IPS-20b (cell line): ENCODE measurements around the gene AGPAT3.

Source experiments
- H3K27ac ChIP-seq: one replicate; pipeline ENCODE4 v1.5.1; 2013; ENCODE audit warnings: low read length
- H3K27me3 ChIP-seq: 2 replicates; pipeline ENCODE4 v1.6.1; 2013; ENCODE audit warnings: mild to moderate bottlenecking, low read length, inconsistent platforms; ENCODE audit not compliant: insufficient read depth
- H3K36me3 ChIP-seq: 2 replicates; pipeline ENCODE4 v1.6.1; 2013; ENCODE audit warnings: low read depth, mild to moderate bottlenecking, inconsistent platforms, low read length, moderate library complexity; ENCODE audit not compliant: insufficient read depth
- H3K4me1 ChIP-seq: 2 replicates; pipeline ENCODE4 v1.6.1; 2013; ENCODE audit warnings: mild to moderate bottlenecking, control low read depth, inconsistent platforms, low read length, moderate library complexity; ENCODE audit not compliant: insufficient read depth
- H3K4me3 ChIP-seq: 2 replicates; pipeline ENCODE4 v1.5.1; 2013; ENCODE audit warnings: mild to moderate bottlenecking, low read length, inconsistent platforms
- H3K9ac ChIP-seq: 2 replicates; pipeline ENCODE4 v1.6.1; 2013; ENCODE audit warnings: low read depth, mild to moderate bottlenecking, inconsistent platforms, low read length, moderate library complexity
- H3K9me3 ChIP-seq: 2 replicates; pipeline ENCODE4 v1.6.1; 2013; ENCODE audit warnings: mild to moderate bottlenecking, low read depth, low read length, inconsistent platforms; ENCODE audit not compliant: insufficient read depth

Gene AGPAT3

DNA sequence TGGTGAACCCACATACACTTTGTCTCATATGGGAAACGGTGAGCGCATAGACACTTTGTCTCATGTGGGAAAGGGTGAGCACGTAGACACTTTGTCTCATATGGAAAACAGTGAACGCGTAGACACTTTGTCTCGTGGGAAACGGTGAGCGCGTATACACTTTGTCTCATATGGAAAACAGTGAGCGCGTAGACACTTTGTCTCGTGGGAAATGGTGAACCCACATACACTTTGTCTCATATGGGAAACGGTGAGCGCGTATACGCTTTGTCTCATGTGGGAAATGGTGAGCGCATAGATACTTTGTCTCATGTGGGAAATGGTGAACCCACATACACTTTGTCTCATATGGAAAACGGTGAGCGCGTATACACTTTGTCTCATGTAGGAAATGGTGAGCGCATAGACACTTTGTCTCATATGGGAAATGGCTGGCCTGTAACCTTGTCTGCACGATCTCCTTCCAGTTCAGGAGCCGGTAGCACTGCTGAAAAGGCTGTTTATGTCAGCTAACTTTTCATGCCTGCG, 96.4 kb downstream of the AGPAT3 start:
- no peaks in the 10 kb centered on the region for H3K4me1 ChIP-seq

DNA sequence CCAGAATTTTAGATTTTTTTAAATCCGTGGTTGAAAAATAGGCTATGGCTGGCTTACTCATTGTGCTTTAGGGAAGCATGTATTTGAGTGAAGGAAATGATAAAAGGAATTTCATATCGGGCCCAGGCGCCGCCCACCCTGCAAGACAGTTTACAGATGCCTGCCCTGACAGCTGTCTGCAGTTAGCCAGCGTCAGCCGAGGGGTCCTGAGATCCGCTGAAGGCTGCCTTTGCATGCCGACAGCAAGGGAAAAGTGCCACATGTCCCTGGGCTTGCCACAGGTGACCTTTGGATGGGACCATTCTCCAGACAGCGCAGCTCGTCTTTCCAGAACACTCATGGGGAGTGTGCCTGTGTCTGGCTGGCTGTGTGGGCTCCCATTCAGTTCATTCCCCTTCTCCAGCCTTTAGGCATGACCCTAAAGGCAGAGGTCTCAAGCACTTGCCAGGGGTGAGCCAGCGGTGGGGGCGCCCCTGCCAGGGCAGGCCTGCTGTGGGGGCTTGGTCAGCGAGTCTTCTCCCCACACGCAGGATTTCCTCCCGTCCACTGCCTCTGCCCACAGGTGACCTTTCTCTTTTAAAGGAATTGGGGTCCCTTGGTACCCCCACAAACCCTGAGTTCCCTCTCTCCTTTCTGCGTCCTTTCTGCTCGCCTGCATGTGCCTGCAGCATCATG, 101.0 kb downstream of the AGPAT3 start:
- Histone ChIP-seq H3K9ac (no peak overlapping the region), H3K4me1 (no peaks in the 10 kb centered on the region), H3K4me3 (no peak overlapping the region), H3K27me3 (no peaks in the 10 kb centered on the region), H3K9me3 (no peaks in the 10 kb centered on the region), H3K36me3 (no peaks in the 10 kb centered on the region), H3K27ac (no peak overlapping the region)

More for the DNA sequence above, 96.4 kb downstream of the AGPAT3 start:
- Histone ChIP-seq H3K27ac (no peak overlapping the region), H3K9ac (no peak overlapping the region), H3K9me3 (no peaks in the 10 kb centered on the region), H3K27me3 (no peaks in the 10 kb centered on the region), H3K4me3 (no peak overlapping the region), H3K36me3 (no peaks in the 10 kb centered on the region)

DNA sequence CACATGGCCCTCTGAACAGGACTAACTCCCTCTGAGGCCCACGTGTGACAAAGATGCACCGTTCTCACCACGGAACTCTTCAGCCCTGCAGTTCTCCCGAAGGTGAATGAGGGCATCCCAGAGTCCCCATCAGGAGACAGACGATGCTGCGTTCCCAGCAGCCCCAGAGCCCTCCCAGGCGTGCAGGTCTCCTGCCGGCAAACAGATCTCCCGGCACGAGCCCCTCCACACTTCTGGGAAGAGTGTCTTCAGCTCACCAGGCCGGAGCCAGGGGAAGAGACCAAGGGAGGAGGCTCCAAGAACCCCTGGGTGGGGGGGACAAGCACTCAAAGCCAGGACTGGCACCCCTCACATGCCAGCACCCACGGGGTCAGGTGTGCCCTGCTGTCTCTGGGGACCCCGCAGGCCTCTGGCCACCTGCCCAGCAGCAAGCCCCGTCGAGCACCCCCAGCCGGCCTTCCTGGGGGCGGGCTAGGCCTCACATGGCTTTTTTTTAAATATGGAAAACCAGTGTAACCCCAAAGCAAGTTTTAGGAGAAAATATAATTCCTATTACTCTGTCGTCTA, 102.0 kb downstream of the AGPAT3 start:
- Histone ChIP-seq H3K4me3 (no peak overlapping the region), H3K27me3 (no peaks in the 10 kb centered on the region), H3K36me3 (no peaks in the 10 kb centered on the region), H3K4me1 (no peaks in the 10 kb centered on the region), H3K9ac (no peak overlapping the region), H3K27ac (no peak overlapping the region), H3K9me3 (no peaks in the 10 kb centered on the region)

DNA sequence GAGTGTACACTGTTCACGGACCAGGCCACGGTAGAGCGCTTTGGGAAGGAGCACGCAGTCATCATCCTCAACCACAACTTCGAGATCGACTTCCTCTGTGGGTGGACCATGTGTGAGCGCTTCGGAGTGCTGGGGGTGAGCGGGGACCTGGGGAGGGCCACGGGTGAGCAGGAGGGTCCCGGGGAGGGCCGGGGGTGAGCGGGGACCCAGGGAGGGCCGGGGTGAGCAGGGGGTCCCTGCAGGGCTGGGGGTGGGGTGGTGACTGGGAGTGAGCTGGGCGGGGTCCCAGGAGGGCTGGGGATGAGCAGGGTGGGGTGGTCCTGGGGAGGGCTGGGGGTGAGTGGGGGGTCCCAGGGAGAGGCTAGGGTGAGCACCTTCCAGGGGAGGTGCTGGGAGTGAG, 103.0 kb downstream of the AGPAT3 start:
- Histone ChIP-seq H3K36me3 (no peaks in the 10 kb centered on the region), H3K9ac (no peak overlapping the region), H3K9me3 (no peaks in the 10 kb centered on the region), H3K4me1 (no peaks in the 10 kb centered on the region), H3K27me3 (no peaks in the 10 kb centered on the region), H3K27ac (no peak overlapping the region), H3K4me3 (no peak overlapping the region)

DNA sequence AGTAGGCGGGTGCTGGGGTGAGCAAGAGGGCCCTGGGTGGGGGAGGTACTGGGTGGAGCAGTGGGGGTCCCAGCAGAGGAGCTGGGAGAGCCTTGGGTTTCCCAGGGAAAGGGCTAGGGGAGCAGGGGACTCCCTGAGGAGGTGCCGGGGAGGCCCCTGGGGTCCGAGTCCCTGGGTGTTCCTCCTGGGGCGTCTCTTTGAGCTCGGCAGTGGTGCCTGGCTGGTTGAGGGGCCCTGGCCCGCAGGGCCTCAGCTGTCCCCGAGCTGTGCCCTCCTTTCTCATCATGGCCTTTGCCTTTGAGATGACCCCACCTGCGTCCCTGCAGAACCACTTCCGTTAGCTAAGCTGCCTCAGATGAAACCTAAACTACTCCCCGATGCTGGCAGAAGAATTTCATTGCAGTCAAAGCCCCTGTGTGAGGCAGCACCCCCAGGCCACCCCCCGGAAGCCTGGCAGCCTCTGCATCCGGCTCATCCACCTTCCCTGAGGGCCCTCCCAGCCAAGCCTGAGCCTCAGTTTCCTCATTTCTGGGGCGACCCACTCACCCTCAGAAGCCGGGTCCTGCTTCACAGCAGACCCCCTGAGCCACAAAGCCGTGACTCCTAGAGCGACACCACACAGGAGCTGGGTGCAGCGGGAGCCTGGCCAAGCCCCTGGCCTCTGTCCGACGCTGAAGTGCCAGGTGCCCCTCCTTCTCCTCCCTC, 103.5 kb downstream of the AGPAT3 start:
- Histone ChIP-seq H3K4me3 (no peak overlapping the region), H3K27me3 (no peaks in the 10 kb centered on the region), H3K9me3 (no peaks in the 10 kb centered on the region), H3K4me1 (no peaks in the 10 kb centered on the region), H3K27ac (no peak overlapping the region), H3K9ac (no peak overlapping the region), H3K36me3 (no peaks in the 10 kb centered on the region)

DNA sequence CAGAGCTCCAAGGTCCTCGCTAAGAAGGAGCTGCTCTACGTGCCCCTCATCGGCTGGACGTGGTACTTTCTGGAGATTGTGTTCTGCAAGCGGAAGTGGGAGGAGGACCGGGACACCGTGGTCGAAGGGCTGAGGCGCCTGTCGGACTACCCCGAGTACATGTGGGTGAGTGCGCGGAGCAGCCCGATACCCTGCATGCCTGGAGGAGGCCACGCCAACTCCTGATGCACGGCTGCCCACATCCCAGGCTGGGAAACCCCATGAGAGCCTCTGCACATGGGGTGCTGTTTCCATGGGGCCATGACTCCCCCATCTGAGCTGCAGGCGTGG, 104.1 kb downstream of the AGPAT3 start:
- no peak overlapping the region for H3K9ac ChIP-seq
- no peaks in the 10 kb centered on the region for H3K4me1 ChIP-seq
- no peak overlapping the region for H3K27ac ChIP-seq
- no peaks in the 10 kb centered on the region for H3K36me3 ChIP-seq
- H3K9me3 ChIP-seq: no peaks in the 10 kb centered on the region
- H3K4me3 ChIP-seq: no peak overlapping the region
- H3K27me3 ChIP-seq: no peaks in the 10 kb centered on the region

DNA sequence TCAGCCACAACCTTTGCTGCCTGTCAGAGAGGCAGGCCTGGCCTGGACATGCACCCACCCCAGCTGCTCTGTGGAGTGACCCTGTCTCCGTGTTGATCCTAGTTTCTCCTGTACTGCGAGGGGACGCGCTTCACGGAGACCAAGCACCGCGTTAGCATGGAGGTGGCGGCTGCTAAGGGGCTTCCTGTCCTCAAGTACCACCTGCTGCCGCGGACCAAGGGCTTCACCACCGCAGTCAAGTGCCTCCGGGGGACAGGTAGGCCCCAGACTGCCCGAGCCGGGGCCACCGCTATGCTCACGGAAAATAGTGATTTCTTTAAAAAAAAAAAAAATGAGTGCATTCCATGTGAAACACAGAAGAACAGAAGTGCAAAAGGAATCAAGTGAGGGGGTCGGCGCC, 105.5 kb downstream of the AGPAT3 start:
- Histone ChIP-seq H3K4me3 (no peak overlapping the region), H3K27me3 (no peaks in the 10 kb centered on the region), H3K9ac (no peak overlapping the region), H3K36me3 (no peaks in the 10 kb centered on the region), H3K27ac (no peak overlapping the region), H3K4me1 (no peaks in the 10 kb centered on the region), H3K9me3 (no peaks in the 10 kb centered on the region)

DNA sequence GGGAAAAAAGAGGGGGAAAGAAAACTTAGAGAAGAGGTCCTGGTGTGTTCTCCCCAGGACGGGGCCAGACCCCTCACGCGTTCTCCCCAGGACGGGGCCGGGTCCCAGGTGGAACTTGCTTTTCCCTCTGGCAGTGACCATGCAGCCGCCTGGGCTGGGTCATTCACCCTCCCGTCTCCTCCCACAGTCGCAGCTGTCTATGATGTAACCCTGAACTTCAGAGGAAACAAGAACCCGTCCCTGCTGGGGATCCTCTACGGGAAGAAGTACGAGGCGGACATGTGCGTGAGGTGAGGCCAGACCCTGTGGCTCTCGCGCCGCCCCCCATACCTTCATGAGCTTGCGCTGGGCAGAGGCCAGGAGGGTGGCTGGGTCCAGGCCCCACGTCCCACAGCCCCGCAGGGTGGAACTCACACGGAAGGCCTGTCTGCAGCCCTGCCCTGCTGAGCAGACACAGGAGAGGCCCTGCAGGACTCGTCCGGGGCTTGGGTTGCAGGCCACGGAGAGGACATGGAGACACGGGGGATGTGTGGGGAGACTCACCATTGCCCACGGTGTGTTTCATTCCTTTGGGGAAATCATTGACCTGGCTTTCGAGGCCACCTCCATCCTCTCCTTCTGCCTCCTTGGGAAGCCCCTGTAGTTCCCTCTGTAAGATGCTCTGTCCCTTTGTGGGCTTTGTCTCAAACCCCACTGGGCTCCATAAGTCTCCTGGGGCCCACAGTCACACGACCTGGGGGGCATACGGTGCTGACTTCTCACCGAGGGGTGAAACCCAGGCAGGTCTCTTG, 106.4 kb downstream of the AGPAT3 start:
- Histone ChIP-seq H3K27me3 (no peaks in the 10 kb centered on the region), H3K4me3 (no peak overlapping the region), H3K9me3 (no peaks in the 10 kb centered on the region), H3K27ac (no peak overlapping the region), H3K36me3 (no peaks in the 10 kb centered on the region), H3K9ac (no peak overlapping the region), H3K4me1 (no peaks in the 10 kb centered on the region)

DNA sequence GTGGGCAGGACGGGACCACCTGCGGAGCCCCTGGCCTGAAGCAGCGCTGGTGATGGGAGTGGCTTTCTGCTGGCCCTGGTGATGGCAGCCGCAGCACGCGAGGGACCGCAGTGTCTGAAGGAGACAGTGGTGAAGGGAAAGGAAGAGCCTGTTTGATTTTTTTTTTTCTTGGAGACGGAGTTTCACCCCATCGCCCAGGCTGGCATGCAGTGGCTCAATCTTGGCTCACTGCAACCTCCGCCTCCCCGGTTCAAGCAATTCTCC, 106.9 kb downstream of the AGPAT3 start:
- no peaks in the 10 kb centered on the region for H3K9me3 ChIP-seq
- no peak overlapping the region for H3K4me3 ChIP-seq
- H3K36me3 ChIP-seq: no peaks in the 10 kb centered on the region
- H3K27ac ChIP-seq: no peak overlapping the region
- H3K4me1 ChIP-seq: no peaks in the 10 kb centered on the region
- no peak overlapping the region for H3K9ac ChIP-seq
- H3K27me3 ChIP-seq: no peaks in the 10 kb centered on the region

DNA sequence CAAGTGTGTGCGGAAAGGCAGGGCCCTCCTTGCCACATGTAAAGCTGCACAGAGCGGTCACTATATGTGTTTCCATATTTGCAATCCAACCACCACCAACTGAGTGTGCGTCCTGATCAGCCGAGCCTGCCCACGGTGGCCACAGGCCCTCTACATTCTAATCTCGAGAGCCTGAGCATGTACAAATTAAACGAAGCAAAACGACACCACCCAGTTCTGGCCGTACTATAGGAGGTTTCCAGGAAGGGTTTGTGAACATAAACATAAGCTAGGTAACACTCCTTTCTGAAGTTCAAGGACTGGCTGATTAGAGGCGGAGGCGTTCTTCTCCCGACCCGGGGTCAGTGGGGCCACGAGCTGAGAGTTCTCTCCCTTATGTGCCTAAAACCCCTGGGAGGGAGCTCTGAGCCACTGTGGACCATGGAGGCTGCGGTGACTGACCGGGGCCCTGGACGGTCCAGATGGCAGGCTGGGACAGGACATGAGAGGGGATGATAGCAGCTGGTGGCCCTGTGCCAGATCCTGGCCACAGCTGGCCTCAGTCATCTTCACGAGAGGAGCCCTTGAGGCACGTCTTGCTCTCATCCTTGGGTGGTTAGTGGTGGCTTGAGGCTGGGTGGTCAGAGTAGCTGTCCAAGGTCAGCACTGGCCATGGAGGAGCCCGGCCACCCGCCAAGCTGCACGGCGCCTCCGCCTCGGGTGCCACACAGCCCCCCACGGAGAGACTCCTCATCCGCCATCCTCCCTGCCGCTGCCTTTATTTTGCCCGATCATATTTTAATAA, 108.0 kb downstream of the AGPAT3 start:
- Histone ChIP-seq H3K27ac (no peak overlapping the region), H3K27me3 (no peaks in the 10 kb centered on the region), H3K4me1 (no peaks in the 10 kb centered on the region), H3K4me3 (no peak overlapping the region), H3K9ac (no peak overlapping the region), H3K9me3 (no peaks in the 10 kb centered on the region), H3K36me3 (no peaks in the 10 kb centered on the region)

DNA sequence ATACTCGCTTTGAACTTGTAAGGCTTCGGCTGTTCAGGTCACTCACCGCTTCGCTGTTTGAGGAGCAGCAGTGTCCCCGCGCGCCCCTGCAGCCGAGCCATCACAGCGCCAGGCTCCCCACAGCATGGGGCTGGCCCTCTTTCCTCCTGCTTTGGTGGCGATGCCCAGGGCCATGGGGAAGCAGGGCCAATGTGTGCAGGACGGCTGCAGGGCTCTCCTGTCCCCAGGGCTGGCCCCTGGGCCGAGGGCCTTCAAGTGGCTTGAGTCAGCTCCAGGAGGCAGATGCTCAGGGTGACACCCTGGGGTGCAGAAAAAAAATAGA, 108.6 kb downstream of the AGPAT3 start:
- Histone ChIP-seq H3K4me1 (no peaks in the 10 kb centered on the region), H3K9me3 (no peaks in the 10 kb centered on the region), H3K36me3 (no peaks in the 10 kb centered on the region), H3K27me3 (no peaks in the 10 kb centered on the region), H3K27ac (no peak overlapping the region), H3K4me3 (no peak overlapping the region), H3K9ac (no peak overlapping the region)
